ENCODE measurements around the gene ASTN1.

- TF ChIP-seq POLR2AphosphoS5 (IDR thresholded peaks at IDR 0.05): no peak
- TF ChIP-seq CTCF (IDR thresholded peaks at IDR 0.05): no peak
- no peak for TF ChIP-seq POLR2A (IDR thresholded peaks at IDR 0.05; ENCODE audit: low read depth)
- no peak for TF ChIP-seq EP300 (IDR thresholded peaks at IDR 0.05)
These were observed 213.7 kb downstream of the ASTN1 start for GRCh38 chr1:176950736-176951324.
